ENCODE data around the gene ARHGAP30. TPM values are rescaled to one million over a fixed set of nuclear protein-coding genes. Genes with fewer than 3 reads are reported as not detected.

Gene ARHGAP30
- total RNA-seq, 2 donors from 2014 or later = 16.4 to 16.9 TPM

DNA sequence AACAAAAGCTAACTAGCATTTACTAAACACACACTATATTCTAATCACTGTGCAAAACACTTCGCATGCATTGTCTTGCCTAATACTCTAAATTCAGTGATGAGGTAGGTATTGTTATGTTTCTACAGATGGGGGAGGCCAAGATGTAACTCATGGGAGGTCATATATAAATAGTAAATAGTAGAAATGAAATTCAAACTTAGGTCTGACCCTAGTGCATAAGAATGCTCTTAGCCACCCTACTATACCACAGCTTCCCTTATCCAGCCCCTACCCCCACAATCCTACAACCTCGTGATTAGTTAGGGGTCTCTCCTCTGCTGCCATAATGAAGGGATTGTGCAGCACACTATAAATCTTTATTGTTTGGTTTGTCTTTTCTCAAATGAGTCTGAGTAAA, 44.9 kb upstream of the ARHGAP30 start:
- Histone ChIP-seq H3K9me3 (no peaks in the 10 kb centered on the region), H3K4me3 (no peak overlapping the region), H3K27me3 (replicated peaks; ENCODE audit: insufficient read depth) (no peaks in the 10 kb centered on the region), H3K36me3 (no peaks in the 10 kb centered on the region), H3K4me1 (ENCODE audit: control insufficient read depth in 1 of 2, low read depth in 2 of 2) (peaks cover 28 to 42% of the 10 kb centered on the region in 2 donors), H3K27ac (no peak overlapping the region)
- ATAC-seq (ENCODE audit: insufficient number of reproducible peaks, low FRiP score, low read depth) = no peak
- DNase-seq (ENCODE audit: low spot score) = no peak
- TF ChIP-seq, protein P1, sequence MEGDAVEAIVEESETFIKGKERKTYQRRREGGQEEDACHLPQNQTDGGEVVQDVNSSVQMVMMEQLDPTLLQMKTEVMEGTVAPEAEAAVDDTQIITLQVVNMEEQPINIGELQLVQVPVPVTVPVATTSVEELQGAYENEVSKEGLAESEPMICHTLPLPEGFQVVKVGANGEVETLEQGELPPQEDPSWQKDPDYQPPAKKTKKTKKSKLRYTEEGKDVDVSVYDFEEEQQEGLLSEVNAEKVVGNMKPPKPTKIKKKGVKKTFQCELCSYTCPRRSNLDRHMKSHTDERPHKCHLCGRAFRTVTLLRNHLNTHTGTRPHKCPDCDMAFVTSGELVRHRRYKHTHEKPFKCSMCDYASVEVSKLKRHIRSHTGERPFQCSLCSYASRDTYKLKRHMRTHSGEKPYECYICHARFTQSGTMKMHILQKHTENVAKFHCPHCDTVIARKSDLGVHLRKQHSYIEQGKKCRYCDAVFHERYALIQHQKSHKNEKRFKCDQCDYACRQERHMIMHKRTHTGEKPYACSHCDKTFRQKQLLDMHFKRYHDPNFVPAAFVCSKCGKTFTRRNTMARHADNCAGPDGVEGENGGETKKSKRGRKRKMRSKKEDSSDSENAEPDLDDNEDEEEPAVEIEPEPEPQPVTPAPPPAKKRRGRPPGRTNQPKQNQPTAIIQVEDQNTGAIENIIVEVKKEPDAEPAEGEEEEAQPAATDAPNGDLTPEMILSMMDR (IDR thresholded peaks at IDR 0.05) = no peak

DNA sequence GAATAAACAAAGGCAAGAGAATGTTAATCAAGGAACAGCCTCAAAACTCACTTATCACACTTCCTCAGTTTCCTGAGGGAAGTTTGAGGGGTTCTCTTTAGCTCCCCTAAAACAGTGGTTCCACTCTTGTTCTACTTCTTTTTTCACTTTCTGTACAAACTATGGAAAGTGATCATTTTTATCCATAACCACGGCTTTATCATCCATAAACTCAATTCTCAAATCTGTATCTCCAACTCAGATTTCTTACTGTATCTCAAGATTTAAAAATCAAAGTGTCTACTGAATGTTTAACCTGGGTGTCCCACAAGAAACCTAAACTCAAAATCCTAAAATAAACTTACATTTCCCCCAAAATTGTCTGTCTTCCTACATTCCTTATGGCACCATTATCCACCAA, 44.2 kb upstream of the ARHGAP30 start:
- ATAC-seq (ENCODE audit: insufficient number of reproducible peaks, low FRiP score, low read depth) (no peak), DNase-seq (ENCODE audit: low spot score) (no peak)
- H3K27ac ChIP-seq = no peak overlapping the region
- peaks cover 25 to 36% of the 10 kb centered on the region in 2 donors for H3K4me1 ChIP-seq (ENCODE audit: control insufficient read depth in 1 of 2, low read depth in 2 of 2)
- H3K27me3 ChIP-seq (replicated peaks; ENCODE audit: insufficient read depth) = no peaks in the 10 kb centered on the region
- no peaks in the 10 kb centered on the region for H3K9me3 ChIP-seq
- TF ChIP-seq, protein P1 (IDR thresholded peaks at IDR 0.05) = no peak
- H3K36me3 ChIP-seq = no peaks in the 10 kb centered on the region
- H3K4me3 ChIP-seq = no peak overlapping the region

DNA sequence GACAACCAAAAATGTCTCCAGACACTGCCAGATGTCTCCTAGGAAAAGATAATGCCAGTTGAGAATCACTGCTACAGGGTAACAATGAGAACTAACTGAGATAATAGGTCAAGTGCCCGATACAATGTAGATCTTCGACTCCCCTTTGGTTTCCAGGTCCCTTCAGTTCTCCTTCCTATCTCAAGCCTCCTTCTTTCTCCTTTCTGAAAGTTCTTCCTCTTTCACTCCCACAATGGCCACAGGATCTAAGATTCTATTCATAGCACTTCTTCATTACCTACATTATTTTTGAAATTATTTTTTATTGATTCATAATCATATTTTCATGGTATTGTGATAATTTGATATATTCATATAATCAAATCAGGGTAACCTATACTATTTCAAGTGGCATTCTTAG, 41.8 kb upstream of the ARHGAP30 start:
- Histone ChIP-seq H3K27ac (no peak overlapping the region), H3K27me3 (replicated peaks; ENCODE audit: insufficient read depth) (no peaks in the 10 kb centered on the region), H3K4me1 (ENCODE audit: control insufficient read depth in 1 of 2, low read depth in 2 of 2) (peaks cover 16 to 22% of the 10 kb centered on the region in 2 donors), H3K4me3 (no peak overlapping the region), H3K36me3 (no peaks in the 10 kb centered on the region), H3K9me3 (no peaks in the 10 kb centered on the region)
- DNase-seq (ENCODE audit: low spot score) (no peak), ATAC-seq (ENCODE audit: insufficient number of reproducible peaks, low FRiP score, low read depth) (no peak)
- TF ChIP-seq, protein P1 (IDR thresholded peaks at IDR 0.05) = no peak

DNA sequence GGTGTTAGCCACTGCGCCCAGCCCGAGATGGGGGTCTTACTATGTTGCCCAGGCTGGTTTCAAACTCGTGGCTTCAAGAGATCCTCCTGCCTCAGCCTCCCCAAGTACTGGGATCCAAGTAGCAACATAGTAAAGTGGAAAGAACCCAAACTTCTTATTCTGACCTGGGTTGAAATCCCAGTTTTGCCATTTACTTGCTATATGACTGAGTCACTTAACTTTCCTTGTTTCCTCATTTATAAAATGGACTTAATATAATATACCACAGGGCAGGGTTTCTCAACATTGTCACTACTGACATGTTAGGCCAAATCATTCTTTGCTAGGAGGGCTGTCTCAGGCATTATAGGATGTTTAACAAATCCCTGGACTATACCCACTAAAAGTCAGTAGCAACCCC, 41.4 kb upstream of the ARHGAP30 start:
- Histone ChIP-seq H3K27ac (no peak overlapping the region), H3K4me3 (no peak overlapping the region), H3K4me1 (ENCODE audit: control insufficient read depth in 1 of 2, low read depth in 2 of 2) (peaks cover 12 to 18% of the 10 kb centered on the region in 2 donors), H3K36me3 (no peaks in the 10 kb centered on the region), H3K27me3 (replicated peaks; ENCODE audit: insufficient read depth) (no peaks in the 10 kb centered on the region), H3K9me3 (no peaks in the 10 kb centered on the region)
- no peak for ATAC-seq (ENCODE audit: insufficient number of reproducible peaks, low FRiP score, low read depth)
- no peak for DNase-seq (ENCODE audit: low spot score)
- TF ChIP-seq, protein P1 (IDR thresholded peaks at IDR 0.05) = no peak

DNA sequence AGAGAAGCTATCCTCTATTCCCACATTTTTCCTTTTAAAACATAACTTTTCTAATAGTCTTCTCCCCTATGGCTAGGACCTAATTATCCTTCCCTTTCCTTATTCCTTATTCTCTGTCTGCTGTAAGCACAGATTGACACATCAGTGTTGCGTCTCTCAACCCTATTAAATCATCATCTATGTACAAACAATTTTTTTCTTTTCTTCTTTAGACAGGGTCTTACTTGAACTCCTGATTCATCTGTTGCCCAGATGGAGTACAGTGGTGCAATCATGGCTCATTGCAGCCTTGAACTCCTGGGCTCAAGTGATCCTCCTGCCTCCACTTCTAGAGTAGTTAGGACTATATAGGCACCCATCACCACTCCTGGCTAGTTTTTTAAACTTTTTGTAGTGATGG, 36.7 kb upstream of the ARHGAP30 start:
- Histone ChIP-seq H3K27me3 (replicated peaks; ENCODE audit: insufficient read depth) (no peaks in the 10 kb centered on the region), H3K9me3 (no peaks in the 10 kb centered on the region), H3K4me3 (no peak overlapping the region), H3K4me1 (ENCODE audit: control insufficient read depth in 1 of 2, low read depth in 2 of 2) (no peaks in the 10 kb centered on the region), H3K27ac (no peak overlapping the region), H3K36me3 (no peaks in the 10 kb centered on the region)
- TF ChIP-seq, protein P1 (IDR thresholded peaks at IDR 0.05) = no peak
- no peak for DNase-seq (ENCODE audit: low spot score)
- ATAC-seq (ENCODE audit: insufficient number of reproducible peaks, low FRiP score, low read depth) = no peak

Measured in thoracic aorta (tissue), 2 donors.